Frontal cortex (tissue), 4 donors: Measurements from ENCODE around the gene RASD1. TPM values are rescaled to one million over a fixed set of nuclear protein-coding genes. Genes with fewer than 3 reads are reported as not detected.

Experiments
- DNase-seq, 2 donors: peaks; one replicate each; pipeline ENCODE4 v3.0.0; 2012; ENCODE audit warnings: low spot score in 2 of 2
- FAIRE-seq: peaks from 2 replicates; lab custom pipeline; 2012; peaks lifted over from hg19 to GRCh38; lab: Jason Lieb, UNC
- total RNA-seq: library from RNA; depleted of rRNA; stranded (reverse); fragments of >200 nt; gene quantifications from one replicate; pipeline ENCODE4 v1.2.3, GENCODE V29; 2014
- donor health status: control.
- donor health status: control.
- donor health status: control.

RASD1 gene
- total RNA-seq, 1 donor from 2014 or later, result 11.0 TPM

GRCh38 chr17:17513626-17514025 lies 17.4 kb upstream of the RASD1 start:
- no peak for DNase-seq

GRCh38 chr17:17512866-17513265 lies 16.7 kb upstream of the RASD1 start:
- FAIRE-seq (no peak), DNase-seq (no peak)

More at GRCh38 chr17:17513626-17514025, 17.4 kb upstream of the RASD1 start:
- FAIRE-seq, result no peak

GRCh38 chr17:17511881-17512858 lies 16.0 kb upstream of the RASD1 start:
- no peak for FAIRE-seq
- DNase-seq, result no peak

- DNase-seq (no peak), FAIRE-seq (no peak)
These were observed 15.1 kb upstream of the RASD1 start for GRCh38 chr17:17511293-17511741.

DNA sequence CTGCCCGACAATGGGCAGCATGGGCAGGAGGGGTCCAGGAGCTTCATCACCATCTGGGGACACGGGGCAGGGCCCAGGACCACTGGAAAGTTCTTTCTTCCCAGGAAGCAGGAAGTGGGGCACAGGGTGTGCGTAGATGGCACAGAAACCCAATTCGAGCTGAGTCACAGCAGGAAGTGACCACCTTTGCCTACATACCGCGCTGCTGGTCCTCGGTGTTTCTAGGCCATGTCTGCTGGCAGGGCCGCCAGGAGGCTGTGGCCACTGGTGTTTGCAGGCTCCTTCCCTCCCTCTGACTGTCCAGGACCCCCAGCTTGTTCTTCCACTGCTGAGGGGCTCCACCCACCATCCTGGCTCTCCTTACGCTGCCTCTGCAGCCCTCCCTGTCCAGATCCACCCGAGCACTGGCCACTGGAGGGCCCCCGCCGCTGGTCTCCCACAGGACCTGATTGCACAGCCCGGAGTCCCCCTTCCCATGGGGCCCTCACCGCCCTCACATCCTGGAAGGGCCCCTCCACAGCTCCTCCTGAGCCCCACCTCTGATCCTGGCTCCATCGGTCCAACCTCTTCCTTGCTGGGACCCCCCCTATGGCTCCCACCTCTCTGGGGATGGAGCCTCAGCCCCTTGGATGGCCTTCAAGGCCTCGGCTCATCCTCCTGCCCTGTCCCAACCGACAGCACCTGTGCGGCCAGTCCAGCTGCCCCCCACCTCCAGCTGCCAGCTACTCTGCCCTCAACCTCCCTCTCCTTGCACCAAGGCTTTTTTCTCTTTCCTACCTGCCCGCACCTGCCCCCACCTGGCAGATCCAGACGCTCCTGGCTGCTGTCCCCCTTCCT lies 14.5 kb upstream of the RASD1 start:
- FAIRE-seq (no peak), DNase-seq (no peak)

GRCh38 chr17:17509601-17510425 lies 13.6 kb upstream of the RASD1 start:
- DNase-seq, result no peak
- no peak for FAIRE-seq

DNA sequence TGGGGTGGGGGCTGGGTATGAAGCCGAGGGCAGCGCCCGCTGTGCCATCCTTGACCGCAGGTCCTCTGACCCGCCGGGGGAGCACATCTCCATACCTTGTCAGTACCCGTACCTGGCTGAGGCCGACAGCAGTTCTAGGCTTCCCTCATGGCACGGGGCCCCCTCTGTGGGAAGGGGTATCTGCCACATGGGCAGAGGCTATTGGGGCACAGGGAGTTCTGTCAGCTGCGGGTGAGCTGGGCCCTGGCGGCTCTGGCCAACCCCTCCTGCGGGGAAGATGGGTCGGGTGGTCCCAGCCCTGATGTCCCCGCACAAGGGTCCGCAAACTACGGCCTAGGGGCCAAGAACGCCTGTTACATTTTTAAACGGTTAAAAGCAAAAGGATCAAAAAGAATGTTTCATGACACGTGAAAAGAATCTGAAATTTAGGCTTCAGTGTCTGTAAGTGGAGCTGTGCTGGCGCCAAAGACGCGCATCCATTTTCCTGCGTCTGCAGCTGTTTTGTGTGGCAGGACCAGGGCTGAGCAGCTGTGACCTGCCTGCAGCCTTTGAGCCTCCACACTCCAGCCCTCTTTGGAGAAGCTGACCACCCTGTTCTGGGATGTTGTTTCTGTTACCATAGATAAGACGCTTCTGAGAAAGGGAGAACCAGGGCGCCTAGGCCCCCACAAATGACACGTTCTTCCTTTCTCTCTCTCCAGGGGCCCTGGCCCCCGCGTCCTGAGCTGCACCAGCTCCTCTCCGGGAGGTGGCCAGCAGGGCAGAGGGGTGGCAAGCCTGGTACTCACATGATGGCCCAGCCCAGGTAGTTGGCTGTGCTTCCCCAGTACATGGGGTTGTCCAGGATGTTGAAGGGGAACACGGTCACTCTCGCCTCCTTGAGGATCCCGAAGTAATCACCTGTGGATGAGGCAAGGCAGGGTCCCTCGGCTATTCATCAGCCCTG lies 12.7 kb upstream of the RASD1 start:
- DNase-seq (no peak), FAIRE-seq (no peak)

DNA sequence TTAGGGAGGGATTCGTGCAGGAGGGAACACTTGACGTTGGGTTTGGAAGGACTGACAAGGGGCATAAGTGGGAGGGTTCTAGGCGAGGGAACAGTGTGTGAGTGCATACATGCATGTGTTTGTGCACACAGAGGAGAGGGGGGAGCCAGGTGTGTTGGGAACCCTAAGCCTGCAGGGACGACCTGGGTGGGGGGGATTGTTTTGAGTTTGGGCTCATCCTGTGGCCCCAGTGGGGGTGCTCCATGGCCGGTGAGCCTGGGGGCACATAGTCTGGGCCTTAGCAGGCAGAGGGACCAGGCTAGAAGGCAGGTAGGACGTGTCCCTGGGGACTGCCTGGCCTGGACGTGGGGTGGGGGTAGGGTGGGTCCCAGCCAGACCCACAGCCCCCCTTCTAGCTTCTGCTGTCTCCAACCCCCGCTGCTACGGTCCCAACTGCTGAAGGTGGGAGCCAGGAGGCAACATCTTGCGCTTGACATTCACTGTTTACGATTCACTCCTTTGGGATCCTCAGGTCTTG lies 11.9 kb upstream of the RASD1 start:
- no peak for FAIRE-seq
- DNase-seq, result no peak

DNA sequence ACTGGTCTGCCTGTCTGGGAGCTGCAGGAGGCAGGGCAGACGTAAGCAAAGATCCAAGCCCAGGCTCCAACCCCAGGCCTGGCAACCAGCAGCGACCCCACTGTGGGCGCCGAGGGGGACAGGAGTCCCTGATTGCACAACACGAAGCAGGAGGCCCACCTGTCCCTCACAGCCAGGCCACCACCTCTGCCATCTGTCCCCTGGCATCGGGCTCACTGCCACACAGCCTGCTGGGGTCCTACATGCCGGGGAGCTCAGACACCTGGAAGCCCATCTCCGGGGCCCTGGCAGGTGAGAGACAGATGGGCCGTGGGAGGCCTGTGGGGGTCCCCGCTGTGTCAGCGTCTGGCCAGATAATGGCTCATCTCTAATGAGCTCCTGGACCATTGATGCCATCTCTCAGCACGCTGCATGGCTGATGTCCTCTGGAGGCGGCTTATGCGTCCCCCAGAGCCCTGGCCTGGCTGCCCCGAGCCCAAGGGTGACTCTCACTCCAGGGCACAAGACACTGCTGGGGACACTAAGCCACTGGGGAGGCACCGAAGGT lies 11.3 kb upstream of the RASD1 start:
- DNase-seq (no peak), FAIRE-seq (no peak)

DNA sequence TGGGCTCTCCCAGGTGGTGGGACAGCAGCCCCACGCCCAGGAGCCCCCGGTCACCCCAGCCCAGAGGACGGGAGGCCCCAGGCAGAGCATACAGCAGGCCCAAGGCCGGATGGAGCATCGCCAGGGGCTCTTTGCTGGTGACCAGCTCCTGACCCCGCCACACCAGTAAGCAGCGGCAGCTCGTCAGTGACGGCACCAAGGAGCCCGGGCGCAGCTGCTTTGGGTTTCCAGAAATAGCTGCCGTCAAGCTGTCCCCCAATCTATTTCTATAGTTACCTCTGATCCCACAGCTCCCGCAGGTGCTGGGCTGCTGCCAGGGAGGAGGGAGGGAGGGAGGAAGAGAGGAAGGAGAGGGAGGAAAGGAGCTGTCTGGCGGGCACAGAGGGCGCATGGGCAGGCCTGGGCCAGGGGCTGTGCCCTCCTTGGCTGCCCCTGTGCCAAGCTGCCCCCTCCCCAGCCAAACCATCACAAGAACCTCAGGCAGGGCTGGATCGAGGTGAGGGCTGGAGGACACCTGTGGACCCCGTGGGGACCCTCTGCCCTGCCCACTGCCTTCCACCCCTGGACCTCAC lies 10.8 kb upstream of the RASD1 start:
- FAIRE-seq (no peak), DNase-seq (peak in 1 of 2 donors; percentile 74)

DNA sequence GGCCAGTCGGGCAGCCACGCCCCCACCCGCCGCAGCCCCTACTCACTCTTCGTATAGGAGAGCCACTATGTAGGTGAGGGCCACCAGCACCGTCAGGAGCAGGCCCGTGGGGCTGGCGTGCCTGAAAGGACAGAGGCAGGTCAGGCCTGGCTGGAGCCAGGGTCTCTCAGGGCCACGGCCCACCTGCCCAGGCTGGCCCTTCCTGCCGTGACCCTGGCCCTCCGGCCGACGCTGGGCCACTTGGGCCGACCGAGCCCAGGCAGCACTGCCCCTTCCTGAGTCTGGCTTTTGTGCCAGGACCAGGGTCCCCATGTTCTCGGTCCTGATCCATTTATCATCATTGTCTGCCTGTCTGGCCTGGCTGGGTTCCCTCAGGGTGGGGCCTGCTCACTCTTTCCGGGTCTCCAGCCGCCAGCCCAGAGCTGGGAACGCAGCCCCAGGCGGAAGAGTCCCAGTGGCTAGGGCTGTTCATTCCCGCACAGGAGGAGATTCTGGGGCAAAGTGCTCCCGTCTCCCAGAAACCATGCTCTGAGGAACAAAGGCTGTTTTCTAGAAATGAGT lies 10.1 kb upstream of the RASD1 start:
- no peak for FAIRE-seq

GRCh38 chr17:17505610-17506171 lies 9.5 kb upstream of the RASD1 start:
- no peak for FAIRE-seq
- no peak for DNase-seq

More for the DNA sequence above, 10.1 kb upstream of the RASD1 start:
- peak; percentile 56 to 59 for DNase-seq

DNA sequence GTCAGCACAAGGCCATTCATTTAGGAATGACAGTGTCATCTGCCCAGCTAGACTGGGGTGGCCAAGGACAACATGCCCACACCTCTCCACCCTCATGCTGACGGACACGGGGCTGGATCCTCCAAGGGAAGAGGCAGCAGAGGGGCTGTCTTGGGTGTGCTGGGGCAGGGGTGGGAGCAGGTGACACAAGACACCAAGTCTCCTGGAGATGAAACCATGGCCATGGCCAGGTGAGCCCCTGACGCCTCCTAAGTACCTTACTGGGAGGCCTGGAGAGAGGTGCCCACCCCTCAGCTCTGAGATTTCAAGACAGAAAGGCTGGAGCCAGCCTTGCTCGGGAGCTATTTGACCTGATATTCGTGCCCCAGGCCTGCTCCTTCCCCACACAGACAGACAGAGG lies 9.0 kb upstream of the RASD1 start:
- FAIRE-seq (no peak), DNase-seq (no peak)

DNA sequence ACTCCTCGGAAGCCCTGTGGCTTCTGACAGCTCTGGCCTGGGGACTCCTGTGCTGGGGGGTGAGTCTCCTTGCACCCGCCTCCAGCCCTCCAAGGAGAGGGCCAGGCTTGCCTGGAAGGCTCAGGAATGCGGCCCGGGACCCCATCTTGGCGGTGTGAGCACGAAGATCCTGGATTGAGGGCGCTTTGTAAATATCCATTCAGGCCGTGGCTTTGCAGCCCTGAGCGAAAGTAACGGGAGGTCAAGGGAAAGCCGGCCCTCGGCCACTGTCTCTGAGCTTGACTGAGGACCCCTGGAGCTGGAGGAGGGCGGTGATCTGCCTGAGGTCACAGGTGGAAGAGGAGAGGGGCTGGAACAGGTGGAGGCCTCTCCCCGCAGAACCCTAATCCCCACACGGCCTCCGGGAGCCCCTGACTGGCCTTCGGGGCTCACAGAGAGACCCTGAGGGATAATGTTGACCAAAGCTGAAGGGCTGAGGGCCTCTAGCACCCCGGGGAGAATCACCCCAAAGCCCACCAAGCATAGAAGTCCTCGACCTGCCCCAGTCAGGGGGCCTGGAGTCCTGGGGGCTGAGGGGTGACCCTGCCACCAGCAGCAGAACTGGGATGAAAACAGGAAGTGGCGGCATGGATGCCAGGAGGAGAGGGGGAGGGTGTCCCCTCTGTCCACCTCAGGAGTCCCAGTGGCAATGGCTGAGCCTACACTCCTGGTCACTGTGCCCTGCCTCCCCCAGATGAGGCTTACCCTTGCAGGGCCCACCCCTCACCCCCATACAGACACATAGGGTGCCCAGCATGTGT lies 8.3 kb upstream of the RASD1 start:
- FAIRE-seq, result no peak

DNA sequence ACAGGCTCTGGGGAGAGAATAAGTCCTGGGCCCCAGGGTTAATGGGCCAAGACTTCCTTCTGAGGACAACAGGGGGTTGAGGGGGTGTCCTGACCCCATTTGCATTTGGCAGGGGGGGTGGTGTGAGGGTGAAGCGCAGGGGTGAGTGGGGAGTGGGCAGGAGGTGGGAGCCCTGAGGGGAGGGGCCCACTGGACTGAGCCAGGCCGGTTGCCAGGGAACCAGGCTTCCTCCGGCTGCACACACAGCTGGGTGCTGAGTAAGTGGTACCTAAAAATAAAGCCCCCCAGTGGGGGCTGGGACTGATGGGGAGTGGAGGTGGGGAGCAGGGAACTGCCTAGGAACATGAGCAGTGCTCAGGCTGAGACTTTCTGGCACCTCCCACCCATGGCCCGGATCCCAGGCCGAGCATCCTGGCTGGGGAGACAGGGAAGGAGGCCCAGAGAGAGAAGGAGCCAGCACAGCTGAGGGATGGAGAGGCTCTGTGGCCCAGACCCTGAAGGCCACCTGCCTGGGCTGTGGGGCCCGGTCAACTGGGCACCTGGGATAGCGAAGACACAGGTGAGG lies 7.5 kb upstream of the RASD1 start:
- FAIRE-seq (no peak), DNase-seq (peak; percentile 56 to 76)

More for the DNA sequence above, 8.3 kb upstream of the RASD1 start:
- no peak for DNase-seq
